Activated CD8-positive, alpha-beta memory T cell treated with anti-CD3 and anti-CD28 coated beads, Interleukin-2, amount 50 U/mL, for 1 hour (primary cell): ENCODE measurements around the gene PCSK2.

ENCODE experiments used
- DNase-seq: peaks from one replicate; pipeline ENCODE4 v3.0.0-alpha.2; 2020; ENCODE audit errors: extremely low read depth

The PCSK2 gene

GRCh38 chr20:17399303-17399985 lies 172.6 kb downstream of the PCSK2 start:
- no peak for DNase-seq

GRCh38 chr20:17403461-17403860 lies 176.6 kb downstream of the PCSK2 start:
- no peak for DNase-seq

GRCh38 chr20:17406051-17406590 lies 179.3 kb downstream of the PCSK2 start:
- DNase-seq: no peak

GRCh38 chr20:17407550-17407949 lies 180.7 kb downstream of the PCSK2 start:
- no peak for DNase-seq

GRCh38 chr20:17417225-17417624 lies 190.4 kb downstream of the PCSK2 start:
- no peak for DNase-seq

GRCh38 chr20:17418737-17419136 lies 191.9 kb downstream of the PCSK2 start:
- DNase-seq: no peak

- DNase-seq: no peak
Measured at GRCh38 chr20:17419479-17420041, 192.7 kb downstream of the PCSK2 start.

- no peak for DNase-seq
Measured at GRCh38 chr20:17421493-17421892, 194.7 kb downstream of the PCSK2 start.

- no peak for DNase-seq
Measured at GRCh38 chr20:17423782-17424181, 196.9 kb downstream of the PCSK2 start.

- no peak for DNase-seq
Measured at GRCh38 chr20:17427638-17428037, 200.8 kb downstream of the PCSK2 start.

GRCh38 chr20:17430125-17430950 lies 203.5 kb downstream of the PCSK2 start:
- DNase-seq: no peak

- no peak for DNase-seq
Measured at GRCh38 chr20:17431621-17432364, 205.0 kb downstream of the PCSK2 start.

- no peak for DNase-seq
Measured at GRCh38 chr20:17436664-17437063, 209.8 kb downstream of the PCSK2 start.

- no peak for DNase-seq
Measured at GRCh38 chr20:17437251-17437650, 210.4 kb downstream of the PCSK2 start.

GRCh38 chr20:17438436-17439039 lies 211.7 kb downstream of the PCSK2 start:
- no peak for DNase-seq

GRCh38 chr20:17439616-17440296 lies 212.9 kb downstream of the PCSK2 start:
- DNase-seq: no peak

GRCh38 chr20:17441745-17442144 lies 214.9 kb downstream of the PCSK2 start:
- no peak for DNase-seq

GRCh38 chr20:17442588-17442987 lies 215.7 kb downstream of the PCSK2 start:
- DNase-seq: no peak

GRCh38 chr20:17443131-17443858 lies 216.5 kb downstream of the PCSK2 start:
- no peak for DNase-seq

- no peak for DNase-seq
Measured at GRCh38 chr20:17444091-17444490, 217.3 kb downstream of the PCSK2 start.
